ENCODE data around the gene TRIM27. TPM values are rescaled to one million over a fixed set of nuclear protein-coding genes. Genes with fewer than 3 reads are reported as not detected.
"Not testable (repeated sequence)": the region's sequence is repeated elsewhere in the genome, so short reads cannot be mapped to it uniquely, and the experiment has no call there.

The TRIM27 gene
- total and polyA plus RNA-seq, 2 donors: 35.0 to 73.3 TPM

- not testable (repeated sequence) for H3K4me1 ChIP-seq (ENCODE audit: insufficient read depth); H3K4me3 ChIP-seq (ENCODE audit: low read depth, low read length); H3K36me3 ChIP-seq (ENCODE audit: insufficient read depth); DNase-seq (ENCODE audit: extremely low spot score); H3K27ac ChIP-seq (ENCODE audit: low read depth)
- WGBS: 87% methylated on average over 22 of the region's 28 CpGs
Observed at GRCh38 chr6:28872157-28872817, 51.5 kb downstream of the TRIM27 start.

DNA sequence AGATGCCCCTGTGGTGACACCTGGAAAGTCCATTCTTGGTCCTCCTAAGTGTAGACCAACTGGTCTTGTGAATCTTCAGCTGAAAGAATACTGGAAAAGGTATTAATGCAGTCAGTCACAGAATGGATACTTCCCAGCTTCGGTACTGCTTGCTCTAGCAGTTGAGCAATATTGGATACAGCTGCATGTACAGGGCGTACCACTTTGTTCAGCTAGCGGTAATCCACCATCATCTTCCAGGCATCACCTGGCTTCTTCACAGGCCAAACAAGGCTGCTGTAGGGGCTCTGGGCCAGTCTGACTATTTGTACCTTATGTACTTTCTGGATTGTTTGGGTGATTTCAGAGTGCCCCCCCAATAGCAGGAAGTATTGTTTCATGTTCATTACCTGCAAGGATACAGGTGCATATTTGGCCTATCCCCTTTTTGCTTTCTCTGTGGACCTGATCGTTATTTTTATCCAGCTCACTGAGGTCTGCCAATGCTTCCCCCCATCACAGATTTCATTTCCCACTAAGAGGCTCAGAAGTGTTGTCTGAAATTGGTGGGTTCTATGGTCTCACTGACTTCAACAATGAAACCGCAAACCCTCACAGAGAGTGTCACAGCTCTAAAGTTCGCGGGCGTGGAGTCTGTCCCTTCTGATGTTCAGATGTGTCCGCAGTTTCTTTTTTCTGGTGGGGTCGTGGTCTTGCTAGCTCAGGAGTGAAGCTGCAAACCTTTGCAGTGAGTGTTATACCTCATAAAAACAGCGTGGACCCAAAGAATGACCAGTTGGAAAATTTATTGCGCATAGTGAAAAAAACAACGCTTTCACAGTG lies 52.2 kb downstream of the TRIM27 start:
- H3K36me3 ChIP-seq (ENCODE audit: insufficient read depth): no peaks in the 10 kb centered on the region
- no peak for DNase-seq (ENCODE audit: extremely low spot score)
- H3K4me1 ChIP-seq (ENCODE audit: insufficient read depth): no peaks in the 10 kb centered on the region
- 89% methylated on average over 13 of the region's 13 CpGs for WGBS
- no peak overlapping the region for H3K27ac ChIP-seq (ENCODE audit: low read depth)
- H3K4me3 ChIP-seq (ENCODE audit: low read depth, low read length): no peak overlapping the region

DNA sequence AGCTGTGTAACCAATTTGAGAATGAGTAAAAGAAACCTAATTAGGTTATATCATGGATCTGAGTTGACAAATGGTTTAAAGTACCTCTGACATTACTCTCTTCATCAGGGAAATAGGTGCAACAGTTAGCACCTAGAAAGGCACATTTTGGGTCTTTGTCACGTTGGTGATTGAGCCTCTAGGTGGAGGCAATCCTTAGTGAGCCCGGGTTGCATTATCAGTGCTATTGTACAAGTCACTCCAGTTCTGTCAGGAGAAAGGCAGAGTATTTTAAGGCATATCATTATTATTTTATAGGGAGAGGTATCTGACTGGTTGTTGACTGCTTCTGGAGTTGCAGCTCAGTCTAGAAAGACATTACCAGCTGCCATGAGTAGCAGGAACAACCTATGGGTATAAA lies 54.9 kb downstream of the TRIM27 start:
- no peak overlapping the region for H3K27ac ChIP-seq (ENCODE audit: low read depth)
- no peaks in the 10 kb centered on the region for H3K4me1 ChIP-seq (ENCODE audit: insufficient read depth)
- H3K36me3 ChIP-seq (ENCODE audit: insufficient read depth): no peaks in the 10 kb centered on the region
- H3K4me3 ChIP-seq (ENCODE audit: low read depth, low read length): no peak overlapping the region
- no peak for DNase-seq (ENCODE audit: extremely low spot score)
- 63% methylated on average over 2 of the region's 2 CpGs for WGBS

- peak overlapping the region; percentile 49 for H3K4me3 ChIP-seq (ENCODE audit: low read depth, low read length)
- H3K36me3 ChIP-seq (ENCODE audit: insufficient read depth): no peaks in the 10 kb centered on the region
- WGBS: 14% methylated on average over 5 of the region's 5 CpGs
- H3K4me1 ChIP-seq (ENCODE audit: insufficient read depth): no peaks in the 10 kb centered on the region
- no peak overlapping the region for H3K27ac ChIP-seq (ENCODE audit: low read depth)
- DNase-seq (ENCODE audit: extremely low spot score): no peak
Observed at GRCh38 chr6:28867086-28867409, 56.7 kb downstream of the TRIM27 start.

GRCh38 chr6:28866205-28867085 lies 57.3 kb downstream of the TRIM27 start:
- H3K27ac ChIP-seq (ENCODE audit: low read depth): peak overlapping the region; percentile 84
- not testable (repeated sequence) for H3K4me1 ChIP-seq (ENCODE audit: insufficient read depth); H3K36me3 ChIP-seq (ENCODE audit: insufficient read depth)
- DNase-seq (ENCODE audit: extremely low spot score): peak; percentile 26
- WGBS: under 1% methylated on average over 60 of the region's 60 CpGs
- H3K4me3 ChIP-seq (ENCODE audit: low read depth, low read length): peak overlapping the region; percentile 49

DNA sequence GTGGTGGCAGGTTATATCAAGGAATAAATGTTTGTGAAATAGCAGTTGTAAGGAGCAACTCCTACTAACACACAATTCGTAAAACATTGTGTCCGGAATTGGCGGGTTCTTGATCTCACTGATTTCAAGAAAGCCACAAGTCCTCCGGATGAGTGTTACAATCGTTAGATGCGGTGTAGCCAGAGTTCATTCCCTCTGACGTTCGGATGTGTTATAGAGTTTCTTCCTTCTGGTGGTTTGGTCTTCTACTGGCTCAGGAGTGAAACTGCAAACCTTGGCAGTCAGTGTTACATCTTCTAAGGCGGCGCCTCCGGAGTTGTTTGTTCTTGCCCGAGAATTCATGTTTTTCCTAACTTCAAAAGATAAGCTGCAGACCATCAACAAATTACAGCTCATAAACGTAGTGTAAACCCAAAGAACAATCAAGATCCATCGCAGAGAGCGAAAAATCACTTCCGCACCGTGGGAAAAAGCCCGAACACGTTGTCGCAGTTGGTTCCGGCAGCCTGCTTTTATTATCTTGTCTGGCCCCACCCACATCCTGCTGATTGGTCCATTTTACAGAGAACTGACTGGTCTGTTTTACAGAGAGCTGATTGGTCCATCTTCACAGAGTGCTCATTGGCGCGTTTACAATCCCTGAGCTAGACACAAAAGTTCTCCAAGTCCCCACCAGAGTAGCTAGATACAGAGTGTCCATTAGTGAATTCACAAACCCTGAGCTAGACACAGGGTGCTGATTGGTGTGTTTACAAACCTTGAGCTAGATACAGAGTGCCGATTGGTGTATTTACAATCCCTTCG lies 58.2 kb downstream of the TRIM27 start:
- H3K4me1 ChIP-seq (ENCODE audit: insufficient read depth): no peaks in the 10 kb centered on the region

GRCh38 chr6:28864326-28864923 lies 59.4 kb downstream of the TRIM27 start:
- Histone ChIP-seq H3K36me3 (ENCODE audit: insufficient read depth) (no peaks in the 10 kb centered on the region), H3K27ac (ENCODE audit: low read depth) (no peak overlapping the region), H3K4me1 (ENCODE audit: insufficient read depth) (no peaks in the 10 kb centered on the region), H3K4me3 (ENCODE audit: low read depth, low read length) (peak overlapping the region; percentile 69)
- no peak for DNase-seq (ENCODE audit: extremely low spot score)
- WGBS: 32% methylated on average over 25 of the region's 25 CpGs

More for the DNA sequence above, 58.2 kb downstream of the TRIM27 start:
- no peak overlapping the region for H3K4me3 ChIP-seq (ENCODE audit: low read depth, low read length)
- H3K36me3 ChIP-seq (ENCODE audit: insufficient read depth): no peaks in the 10 kb centered on the region
- DNase-seq (ENCODE audit: extremely low spot score): peak; percentile 7
- H3K27ac ChIP-seq (ENCODE audit: low read depth): no peak overlapping the region
- 87% methylated on average over 25 of the region's 25 CpGs for WGBS

DNA sequence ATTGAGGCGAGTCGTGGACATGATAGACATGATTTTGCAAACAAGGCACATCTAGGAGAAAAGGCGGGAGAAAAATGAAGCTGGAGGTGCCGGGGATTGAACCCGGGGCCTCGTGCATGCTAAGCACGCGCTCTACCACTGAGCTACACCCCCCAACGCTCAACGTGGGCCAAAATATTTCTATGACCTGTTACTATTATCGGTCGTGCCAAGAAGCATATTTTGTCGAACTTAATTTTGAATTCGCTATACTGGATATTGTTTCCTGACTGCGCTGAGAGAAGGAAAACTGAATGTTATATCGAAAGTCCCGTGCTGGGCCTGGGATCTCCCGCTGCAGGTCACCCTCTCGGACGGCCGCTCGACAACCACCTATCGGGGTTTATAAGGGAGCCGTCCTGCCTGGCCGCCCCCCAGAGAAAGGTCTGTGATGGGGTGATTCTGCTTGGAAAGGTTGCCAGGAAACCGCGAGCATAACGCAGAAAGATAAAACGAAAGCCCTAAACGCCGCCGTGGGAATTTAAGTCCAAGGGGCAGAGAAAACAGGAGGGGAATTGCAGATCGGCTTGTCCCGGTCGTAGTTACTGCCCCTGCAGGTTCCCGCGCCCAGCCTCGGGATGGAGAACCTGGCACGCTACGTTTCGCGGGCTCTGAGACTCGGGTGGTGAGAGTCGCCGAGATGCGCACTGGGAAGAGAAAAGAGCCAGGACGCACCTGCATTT lies 60.0 kb downstream of the TRIM27 start:
- Histone ChIP-seq H3K36me3 (ENCODE audit: insufficient read depth) (no peaks in the 10 kb centered on the region), H3K4me1 (ENCODE audit: insufficient read depth) (no peaks in the 10 kb centered on the region), H3K27ac (ENCODE audit: low read depth) (peak overlapping the region; percentile 49), H3K4me3 (ENCODE audit: low read depth, low read length) (peak overlapping the region; percentile 69)
- DNase-seq (ENCODE audit: extremely low spot score): peak; percentile 79
- under 1% methylated on average over 47 of the region's 47 CpGs for WGBS

GRCh38 chr6:28862077-28862476 lies 61.7 kb downstream of the TRIM27 start:
- DNase-seq (ENCODE audit: extremely low spot score): no peak
- Histone ChIP-seq H3K4me1 (ENCODE audit: insufficient read depth) (no peaks in the 10 kb centered on the region), H3K36me3 (ENCODE audit: insufficient read depth) (no peaks in the 10 kb centered on the region), H3K4me3 (ENCODE audit: low read depth, low read length) (no peak overlapping the region), H3K27ac (ENCODE audit: low read depth) (no peak overlapping the region)
- 70% methylated on average over 10 of the region's 10 CpGs for WGBS

DNA sequence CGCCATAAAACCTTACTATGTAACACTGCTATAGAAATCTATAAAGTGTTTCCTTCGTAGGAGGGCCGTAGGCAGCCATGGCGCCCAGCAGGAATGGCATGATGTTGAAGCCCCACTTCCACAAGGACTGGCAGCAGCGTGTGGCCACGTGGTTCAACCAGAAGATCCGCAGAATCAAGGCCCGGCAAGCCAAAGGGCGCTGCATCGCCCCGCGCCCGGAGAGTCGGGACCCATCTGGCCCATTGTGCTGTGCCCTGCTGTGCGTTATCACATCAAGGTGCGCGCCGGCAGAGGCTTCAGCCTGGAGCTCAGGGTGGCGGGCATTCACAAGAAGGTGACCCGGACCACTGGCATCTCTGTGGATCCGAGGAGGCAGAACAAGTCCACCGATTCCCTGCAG lies 62.4 kb downstream of the TRIM27 start:
- no peak for DNase-seq (ENCODE audit: extremely low spot score)
- H3K27ac ChIP-seq (ENCODE audit: low read depth): no peak overlapping the region
- H3K36me3 ChIP-seq (ENCODE audit: insufficient read depth): no peaks in the 10 kb centered on the region
- H3K4me1 ChIP-seq (ENCODE audit: insufficient read depth): no peaks in the 10 kb centered on the region
- no peak overlapping the region for H3K4me3 ChIP-seq (ENCODE audit: low read depth, low read length)
- 91% methylated on average over 22 of the region's 22 CpGs for WGBS

- Histone ChIP-seq H3K4me3 (ENCODE audit: low read depth, low read length) (no peak overlapping the region), H3K27ac (ENCODE audit: low read depth) (no peak overlapping the region), H3K36me3 (ENCODE audit: insufficient read depth) (no peaks in the 10 kb centered on the region), H3K4me1 (ENCODE audit: insufficient read depth) (no peaks in the 10 kb centered on the region)
- WGBS: 56% methylated on average over 6 of the region's 6 CpGs
- no peak for DNase-seq (ENCODE audit: extremely low spot score)
Observed at GRCh38 chr6:28860581-28860980, 63.2 kb downstream of the TRIM27 start.

GRCh38 chr6:28858963-28859362 lies 64.8 kb downstream of the TRIM27 start:
- no peak overlapping the region for H3K27ac ChIP-seq (ENCODE audit: low read depth)
- DNase-seq (ENCODE audit: extremely low spot score): no peak
- no peaks in the 10 kb centered on the region for H3K36me3 ChIP-seq (ENCODE audit: insufficient read depth)
- H3K4me3 ChIP-seq (ENCODE audit: low read depth, low read length): no peak overlapping the region
- 79% methylated on average over 3 of the region's 3 CpGs for WGBS
- H3K4me1 ChIP-seq (ENCODE audit: insufficient read depth): no peaks in the 10 kb centered on the region

All from urinary bladder (tissue), 4 donors.